Gastroesophageal sphincter (tissue), 3 donors: Measurements from ENCODE around the gene PIGB.
A peak's percentile ranks its signal among the peaks of the same experiment; 100 is the strongest.

Experiments
- POLR2A ChIP-seq, 2 donors: fragments of 450-650 bp; IDR thresholded peaks; one replicate each; pipeline ENCODE4 v1.6.1; 2017; ENCODE audit warnings: antibody characterized with exemption in 2 of 2, mild to moderate bottlenecking in 2 of 2, moderate library complexity in 1 of 2
- POLR2AphosphoS5 ChIP-seq: sonication (generic); formaldehyde crosslinking; IDR thresholded peaks from one replicate; pipeline ENCODE4 v1.6.1; 2017; ENCODE audit warnings: antibody characterized with exemption
- TF ChIP-seq, protein P1 (sequence below), 4 experiments: fragments of 200-600 bp in 2 of 4; fragments of 450-650 bp in 2 of 4; sonication (generic) in 1 of 4; IDR thresholded peaks; one replicate each; pipeline ENCODE4 v1.5.1; 2017 to 2019; ENCODE audit warnings: antibody characterized with exemption in 4 of 4, mild to moderate bottlenecking in 2 of 4, moderate library complexity in 2 of 4

DNA sequence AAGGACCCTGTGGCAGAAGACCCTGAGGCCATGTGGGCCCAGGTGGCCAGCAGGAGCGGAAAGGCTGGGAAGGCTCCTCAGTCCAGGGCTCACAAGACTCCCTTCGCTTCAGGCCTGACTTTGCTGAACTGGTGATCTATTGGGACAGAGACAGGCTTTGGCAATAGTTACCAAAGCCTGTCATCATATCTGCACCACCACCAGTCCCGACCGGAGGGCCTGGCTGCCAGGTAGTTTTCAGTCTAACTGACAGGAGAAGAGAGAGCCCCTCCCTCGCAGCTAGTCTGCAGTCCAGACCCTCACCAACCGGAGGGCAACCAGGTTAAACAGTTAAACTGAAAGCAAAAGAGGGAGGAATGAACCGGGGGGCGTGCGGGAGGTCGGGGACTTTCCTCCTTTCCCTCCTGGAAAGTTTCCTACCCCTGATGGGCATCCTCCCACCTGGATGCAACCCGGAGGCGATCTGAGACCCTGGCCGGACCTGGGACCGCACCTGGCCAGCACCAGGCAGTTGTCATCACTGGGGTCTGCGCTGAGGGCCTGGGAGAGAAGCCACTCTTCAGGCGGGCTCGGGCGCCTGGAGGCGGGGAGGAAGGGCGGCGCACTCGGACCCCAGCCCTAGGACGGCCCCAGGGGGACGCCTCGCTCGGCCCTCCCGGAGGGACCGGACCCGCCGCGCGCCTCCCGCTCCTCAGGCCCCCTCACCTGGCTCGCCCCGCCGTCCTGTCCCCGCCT, 29.8 kb upstream of the PIGB start:
- peak; percentile 16 for TF ChIP-seq POLR2AphosphoS5
- TF ChIP-seq, protein P1, sequence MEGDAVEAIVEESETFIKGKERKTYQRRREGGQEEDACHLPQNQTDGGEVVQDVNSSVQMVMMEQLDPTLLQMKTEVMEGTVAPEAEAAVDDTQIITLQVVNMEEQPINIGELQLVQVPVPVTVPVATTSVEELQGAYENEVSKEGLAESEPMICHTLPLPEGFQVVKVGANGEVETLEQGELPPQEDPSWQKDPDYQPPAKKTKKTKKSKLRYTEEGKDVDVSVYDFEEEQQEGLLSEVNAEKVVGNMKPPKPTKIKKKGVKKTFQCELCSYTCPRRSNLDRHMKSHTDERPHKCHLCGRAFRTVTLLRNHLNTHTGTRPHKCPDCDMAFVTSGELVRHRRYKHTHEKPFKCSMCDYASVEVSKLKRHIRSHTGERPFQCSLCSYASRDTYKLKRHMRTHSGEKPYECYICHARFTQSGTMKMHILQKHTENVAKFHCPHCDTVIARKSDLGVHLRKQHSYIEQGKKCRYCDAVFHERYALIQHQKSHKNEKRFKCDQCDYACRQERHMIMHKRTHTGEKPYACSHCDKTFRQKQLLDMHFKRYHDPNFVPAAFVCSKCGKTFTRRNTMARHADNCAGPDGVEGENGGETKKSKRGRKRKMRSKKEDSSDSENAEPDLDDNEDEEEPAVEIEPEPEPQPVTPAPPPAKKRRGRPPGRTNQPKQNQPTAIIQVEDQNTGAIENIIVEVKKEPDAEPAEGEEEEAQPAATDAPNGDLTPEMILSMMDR (IDR thresholded peaks at IDR 0.05), result no peak
- TF ChIP-seq POLR2A (IDR thresholded peaks at IDR 0.05), result no peak
